Measurements from ENCODE around the gene KRTAP3-1.
"Not testable (repeated sequence)": the region's sequence is repeated elsewhere in the genome, so short reads cannot be mapped to it uniquely, and the experiment has no call there.

KRTAP3-1 gene

DNA sequence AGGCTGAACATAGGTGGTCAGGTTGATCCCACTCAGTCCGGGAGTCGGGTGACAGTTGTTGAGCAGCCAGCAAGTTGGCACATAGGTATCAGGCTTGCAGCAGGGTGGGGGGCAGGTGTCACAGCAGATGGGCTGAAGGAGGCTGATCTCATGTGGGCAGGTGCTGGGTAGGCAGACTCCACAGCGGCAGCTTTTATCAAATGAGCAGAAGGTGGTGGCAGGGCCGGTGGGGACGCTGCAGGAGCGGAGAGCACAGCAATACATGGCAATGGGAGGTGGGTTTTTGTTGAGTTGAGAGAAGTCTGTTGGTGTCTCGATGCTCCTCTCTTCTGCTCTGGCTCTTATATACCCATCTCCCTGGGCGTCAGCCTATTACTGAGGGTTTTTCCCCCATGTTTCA lies at the start of gene KRTAP3-1:
KRTAP3-1 (minus strand) TSS at position 318 of the 400 bp plus-strand sequence; CDS start at position 264, 54 bp downstream.
- no peak for DNase-seq

DNA sequence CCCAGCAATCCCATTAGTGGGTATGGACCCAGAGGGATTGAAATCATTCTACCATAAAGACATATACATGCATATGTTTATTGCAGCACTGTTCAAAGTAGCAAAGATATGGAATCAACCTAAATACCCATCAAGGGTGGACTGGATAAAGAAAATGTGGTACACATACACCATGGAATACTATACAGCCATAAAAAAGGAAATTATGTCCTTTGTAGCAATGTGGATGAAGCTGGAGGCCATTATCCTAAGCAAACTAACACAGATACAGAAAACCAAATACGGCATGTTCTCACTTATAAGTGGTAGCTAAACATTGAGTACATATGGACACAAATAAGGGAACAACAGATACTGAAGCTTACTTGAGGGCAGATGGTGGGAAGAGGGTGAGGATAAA lies 48.6 kb upstream of the KRTAP3-1 start:
- no peak for DNase-seq

DNA sequence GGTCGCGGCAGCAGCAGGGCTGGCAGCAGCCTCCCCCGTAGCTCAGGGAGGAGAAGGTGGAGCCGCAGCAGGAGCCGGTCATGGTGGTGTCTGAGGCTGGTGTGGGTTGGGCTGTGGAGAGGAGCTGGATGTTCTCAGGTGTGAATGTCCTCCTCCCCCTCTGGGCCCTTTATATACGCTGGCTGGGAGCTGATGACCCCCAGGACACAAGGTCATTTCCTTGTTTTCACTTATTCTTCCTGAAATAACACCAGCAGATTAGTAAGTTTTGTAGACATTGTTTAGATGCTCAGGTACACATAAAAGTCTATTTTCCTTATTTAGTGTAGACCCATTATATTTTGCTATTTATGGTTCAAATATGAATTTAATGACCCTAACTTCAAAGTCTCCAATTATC lies 46.2 kb upstream of the KRTAP3-1 start, which contains the start of gene KRTAP2-2:
KRTAP2-2 (minus strand) TSS at position 101 of the 400 bp plus-strand sequence; CDS start at position 82, 19 bp downstream.
- DNase-seq = not testable (repeated sequence)

DNA sequence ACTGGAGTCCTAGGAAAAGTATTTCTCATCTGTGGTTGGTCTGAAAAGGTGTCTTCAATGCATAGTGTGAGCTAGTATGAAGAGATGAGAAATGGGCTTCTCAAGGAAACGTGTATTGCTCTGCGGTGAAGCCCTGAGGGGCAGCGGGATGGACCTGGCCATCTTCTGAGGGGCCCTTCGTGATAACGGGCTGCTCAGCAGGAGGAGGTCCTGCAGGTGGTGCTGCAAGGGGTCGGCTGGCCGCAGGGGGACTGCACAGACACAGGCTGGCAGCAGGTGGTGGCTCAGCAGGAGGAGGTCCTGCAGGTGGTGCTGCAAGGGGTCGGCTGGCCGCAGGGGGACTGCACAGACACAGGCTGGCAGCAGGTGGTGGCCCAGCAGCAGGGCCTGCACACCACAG lies 45.6 kb upstream of the KRTAP3-1 start:
- not testable (repeated sequence) for DNase-seq

DNA sequence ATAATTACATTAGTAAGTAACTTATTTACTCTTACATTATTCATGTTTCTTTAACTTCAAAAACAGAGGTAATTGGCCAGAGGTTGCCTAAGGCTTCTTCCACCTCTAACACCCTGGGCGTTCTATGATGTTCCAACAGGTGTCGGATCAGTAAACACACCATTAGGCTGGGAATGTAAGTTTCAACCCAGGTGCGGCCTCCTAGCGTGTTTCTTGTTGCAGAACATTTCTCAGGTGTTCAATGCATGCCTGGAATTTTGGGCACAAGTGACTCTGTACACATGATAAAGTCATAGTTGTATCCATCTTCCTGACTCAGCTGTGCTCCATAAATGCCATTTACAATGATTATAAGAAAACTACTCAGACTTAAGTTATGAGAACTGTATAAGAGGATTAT lies 45.1 kb upstream of the KRTAP3-1 start:
- DNase-seq = no peak

DNA sequence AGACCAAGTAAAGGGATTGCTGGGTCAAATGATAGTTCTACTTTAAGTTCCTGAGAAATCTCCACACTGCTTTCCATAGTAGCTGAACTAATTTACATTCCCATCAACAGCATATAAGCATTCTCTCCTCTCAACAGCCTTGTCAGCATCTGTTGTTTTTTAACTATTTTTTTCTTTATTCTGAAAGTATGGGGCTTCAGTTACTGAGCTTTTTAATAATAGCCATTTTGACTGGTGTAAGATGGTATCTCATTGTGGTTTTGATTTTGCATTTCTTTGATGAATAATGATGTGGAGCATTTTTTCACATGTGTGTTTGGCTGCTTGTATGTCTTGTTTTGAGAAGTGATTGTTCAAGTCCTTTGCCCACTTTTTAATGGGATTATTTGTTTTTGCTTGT lies 43.6 kb upstream of the KRTAP3-1 start:
- no peak for DNase-seq

DNA sequence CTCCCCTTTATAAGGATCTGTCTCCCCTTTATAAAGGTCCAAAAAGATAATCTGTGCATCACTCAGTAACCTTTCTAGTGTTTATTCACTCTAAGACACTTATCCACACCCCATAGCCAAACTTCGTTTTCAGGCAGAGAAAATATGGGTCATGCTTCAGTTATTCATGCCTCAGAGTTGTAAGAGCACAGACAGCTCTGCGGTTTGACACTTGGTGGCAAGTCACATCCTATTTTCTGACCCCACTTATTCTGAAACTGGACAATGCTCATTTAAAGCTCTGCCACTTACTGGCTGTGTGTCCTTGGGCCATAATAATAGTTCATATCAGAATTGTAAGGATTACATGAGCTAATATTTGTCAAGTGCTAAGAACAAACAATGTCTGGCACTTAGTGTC lies 40.2 kb upstream of the KRTAP3-1 start:
- no peak for DNase-seq

DNA sequence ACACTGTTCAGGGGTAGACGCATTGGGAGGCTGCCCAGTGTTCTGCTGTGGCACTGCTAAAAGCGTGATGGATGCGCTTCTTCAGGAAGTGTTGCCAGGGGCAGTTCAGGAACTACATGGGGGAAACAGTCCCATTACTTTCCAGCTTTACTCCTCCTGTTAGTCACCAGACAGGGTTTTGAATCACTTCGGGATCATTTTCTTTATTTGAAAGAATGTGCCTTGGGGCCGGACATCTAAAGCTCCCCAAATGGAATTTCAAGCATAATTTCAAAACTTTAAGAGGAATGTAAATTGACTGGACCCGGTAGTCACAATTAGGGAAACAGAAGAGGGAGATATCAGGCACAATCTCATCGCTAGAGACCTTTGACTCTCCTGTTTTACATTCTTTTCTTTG lies 39.5 kb upstream of the KRTAP3-1 start:
- no peak for DNase-seq

DNA sequence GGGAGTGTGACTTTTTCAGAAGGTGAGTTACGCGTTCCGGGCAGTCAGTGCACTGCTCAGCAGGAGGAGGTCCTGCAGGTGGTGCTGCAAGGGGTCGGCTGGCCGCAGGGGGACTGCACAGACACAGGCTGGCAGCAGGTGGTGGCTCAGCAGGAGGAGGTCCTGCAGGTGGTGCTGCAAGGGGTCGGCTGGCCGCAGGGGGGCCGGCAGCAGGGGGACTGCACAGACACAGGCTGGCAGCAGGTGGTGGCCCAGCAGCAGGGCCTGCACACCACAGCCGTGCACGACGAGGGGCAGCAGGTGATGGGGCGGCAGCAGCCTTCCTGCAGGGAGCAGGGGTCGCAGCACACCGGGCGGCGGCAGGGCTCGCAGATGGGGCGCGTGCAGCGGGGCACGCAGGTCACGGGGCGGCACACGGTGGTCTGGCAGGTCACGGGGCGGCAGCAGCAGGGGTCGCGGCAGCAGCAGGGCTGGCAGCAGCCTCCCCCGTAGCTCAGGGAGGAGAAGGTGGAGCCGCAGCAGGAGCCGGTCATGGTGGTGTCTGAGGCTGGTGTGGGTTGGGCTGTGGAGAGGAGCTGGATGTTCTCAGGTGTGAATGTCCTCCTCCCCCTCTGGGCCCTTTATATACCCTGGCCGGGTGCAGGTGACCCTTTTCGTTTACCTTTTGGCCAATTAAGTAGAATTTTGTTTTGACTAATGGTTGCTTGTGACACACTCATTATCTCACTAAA lies 38.0 kb upstream of the KRTAP3-1 start, which contains the start of gene KRTAP2-1:
KRTAP2-1 (minus strand) TSS at position 582 of the 731 bp plus-strand sequence; CDS start at position 533, 49 bp downstream.
- not testable (repeated sequence) for DNase-seq

DNA sequence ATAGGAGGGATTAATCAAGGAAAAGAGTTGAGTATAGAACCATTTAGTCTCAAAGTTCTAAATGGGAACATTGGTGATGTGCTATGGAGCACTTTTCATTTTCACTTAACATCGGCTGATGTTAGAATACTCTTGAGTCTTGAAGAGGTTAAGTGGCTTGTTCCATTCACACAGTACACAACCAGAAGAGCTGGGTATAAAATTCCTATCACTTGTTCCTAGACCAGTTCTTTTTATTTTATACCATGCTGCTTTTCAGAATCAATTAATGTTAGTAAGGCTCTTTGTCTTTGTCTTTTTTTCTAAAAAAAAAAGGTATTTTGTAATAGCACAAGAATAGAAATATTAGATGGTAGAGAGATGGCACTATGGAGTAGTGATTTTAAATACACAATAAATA lies 34.0 kb upstream of the KRTAP3-1 start:
- no peak for DNase-seq

DNA sequence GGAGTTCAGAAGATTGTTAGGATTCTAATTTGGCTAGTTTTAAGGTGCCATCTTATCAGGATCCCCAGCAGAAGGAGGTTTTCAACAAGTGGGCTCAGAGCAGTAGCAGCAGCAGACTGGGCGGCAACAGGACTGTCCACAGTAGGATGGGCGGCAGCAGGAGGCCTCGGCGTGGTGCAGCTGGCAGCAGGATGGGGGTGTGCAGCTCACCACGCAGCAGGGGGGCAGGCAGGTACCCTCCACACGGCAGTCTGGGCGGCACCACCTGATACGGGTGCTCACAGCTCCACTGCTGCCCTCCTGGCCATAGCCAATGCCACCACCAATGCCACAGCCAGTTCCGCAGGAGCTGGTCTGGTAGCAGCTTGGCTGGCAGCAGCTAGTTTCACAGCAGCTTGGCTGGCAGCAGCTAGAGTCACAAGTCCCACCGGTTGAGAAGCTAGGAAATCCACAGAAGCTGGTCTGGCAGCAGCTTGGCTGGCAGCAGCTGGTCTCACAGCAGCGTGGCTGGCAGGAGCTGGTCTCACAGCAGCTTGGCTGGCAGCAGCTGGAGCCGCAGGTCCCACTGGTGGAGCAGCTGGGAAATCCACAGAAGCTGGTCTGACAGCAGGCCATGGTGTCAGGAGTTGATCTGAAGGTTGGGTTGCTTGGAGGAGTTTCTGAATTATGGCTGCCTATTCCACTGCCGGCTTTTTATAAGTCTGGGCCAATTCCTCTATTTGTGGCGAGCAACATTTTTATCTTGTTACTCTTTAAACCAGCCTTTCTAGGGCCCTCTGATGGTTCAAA lies 32.0 kb upstream of the KRTAP3-1 start, which contains the start of gene KRTAP1-1:
KRTAP1-1 (minus strand) TSS at position 668 of the 789 bp plus-strand sequence; CDS start at position 615, 53 bp downstream.
- not testable (repeated sequence) for DNase-seq

DNA sequence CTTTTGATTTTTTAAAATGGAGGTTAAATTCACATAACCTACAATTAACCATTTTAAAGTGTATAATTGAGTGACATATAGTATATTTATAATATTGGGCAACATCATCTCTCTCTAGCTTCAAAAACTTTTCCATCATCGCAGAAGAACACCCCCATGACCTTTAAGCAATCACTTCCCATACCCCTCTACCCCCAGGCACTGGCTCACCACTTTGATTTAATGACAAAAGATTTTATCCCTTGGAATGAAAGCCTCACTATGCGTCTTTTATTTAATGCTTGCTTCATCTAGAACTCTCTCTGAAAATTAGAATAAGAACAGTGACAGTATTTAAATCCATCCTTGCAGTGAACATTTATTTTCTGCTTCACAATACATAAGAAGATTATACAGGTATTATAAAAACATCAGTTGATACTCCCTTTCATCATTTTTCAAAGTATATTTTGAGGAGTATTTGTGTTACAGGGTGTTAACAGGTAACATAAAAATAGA lies 29.0 kb upstream of the KRTAP3-1 start:
- DNase-seq = no peak

DNA sequence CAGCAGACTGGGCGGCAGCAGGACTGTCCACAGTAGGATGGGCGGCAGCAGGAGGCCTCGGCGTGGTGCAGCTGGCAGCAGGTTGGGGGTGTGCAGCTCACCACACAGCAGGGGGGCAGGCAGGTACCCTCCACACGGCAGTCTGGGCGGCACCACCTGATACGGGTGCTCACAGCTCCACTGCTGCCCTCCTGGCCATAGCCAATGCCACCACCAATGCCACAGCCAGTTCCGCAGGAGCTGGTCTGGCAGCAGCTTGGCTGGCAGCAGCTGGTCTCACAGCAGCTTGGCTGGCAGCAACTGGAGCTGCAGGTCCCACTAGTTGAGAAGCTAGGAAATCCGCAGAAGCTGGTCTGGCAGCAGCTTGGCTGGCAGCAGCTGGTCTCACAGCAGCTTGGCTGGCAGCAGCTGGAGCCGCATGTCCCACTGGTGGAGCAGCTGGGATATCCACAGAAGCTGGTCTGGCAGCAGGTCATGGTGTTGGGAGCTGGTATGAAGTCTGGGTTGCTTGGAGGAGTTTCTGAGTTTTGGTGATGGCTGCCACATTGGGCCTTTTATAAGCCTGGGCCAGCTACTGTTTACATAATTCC lies 25.5 kb upstream of the KRTAP3-1 start, which contains the start of gene KRTAP1-3:
KRTAP1-3 (minus strand) TSS at position 529 of the 590 bp plus-strand sequence; CDS start at position 476, 53 bp downstream.
- DNase-seq = not testable (repeated sequence)

DNA sequence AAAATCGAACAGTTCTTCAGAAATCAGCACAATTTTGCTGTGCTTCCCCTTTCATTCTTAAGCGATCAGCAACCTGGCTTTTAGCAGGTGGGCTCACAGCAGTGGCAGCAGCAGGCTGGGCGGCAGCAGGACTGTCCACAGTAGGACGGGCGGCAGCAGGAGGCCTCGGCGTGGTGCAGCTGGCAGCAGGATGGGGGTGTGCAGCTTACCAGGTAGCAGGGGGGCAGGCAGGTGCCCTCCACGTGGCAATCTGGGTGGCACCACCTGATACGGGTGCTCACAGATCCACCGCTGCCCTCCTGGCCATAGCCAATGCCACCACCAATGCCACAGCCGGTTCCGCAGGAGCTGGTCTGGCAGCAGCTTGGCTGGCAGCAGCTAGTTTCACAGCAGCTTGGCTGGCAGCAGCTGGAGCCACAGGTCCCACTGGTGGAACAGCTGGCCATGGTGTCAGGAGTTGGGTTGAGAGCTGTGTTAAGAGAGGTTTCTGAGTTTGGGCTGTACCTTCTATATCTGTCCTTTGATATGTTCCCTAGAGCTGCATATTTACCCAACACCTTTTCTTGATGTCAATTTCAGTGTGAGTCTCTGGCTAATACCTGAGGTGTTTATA lies 20.8 kb upstream of the KRTAP3-1 start, which contains the start of gene KRTAP1-4:
KRTAP1-4 (minus strand) TSS at position 563 of the 613 bp plus-strand sequence; CDS start at position 446, 117 bp downstream.
- no peak for DNase-seq

DNA sequence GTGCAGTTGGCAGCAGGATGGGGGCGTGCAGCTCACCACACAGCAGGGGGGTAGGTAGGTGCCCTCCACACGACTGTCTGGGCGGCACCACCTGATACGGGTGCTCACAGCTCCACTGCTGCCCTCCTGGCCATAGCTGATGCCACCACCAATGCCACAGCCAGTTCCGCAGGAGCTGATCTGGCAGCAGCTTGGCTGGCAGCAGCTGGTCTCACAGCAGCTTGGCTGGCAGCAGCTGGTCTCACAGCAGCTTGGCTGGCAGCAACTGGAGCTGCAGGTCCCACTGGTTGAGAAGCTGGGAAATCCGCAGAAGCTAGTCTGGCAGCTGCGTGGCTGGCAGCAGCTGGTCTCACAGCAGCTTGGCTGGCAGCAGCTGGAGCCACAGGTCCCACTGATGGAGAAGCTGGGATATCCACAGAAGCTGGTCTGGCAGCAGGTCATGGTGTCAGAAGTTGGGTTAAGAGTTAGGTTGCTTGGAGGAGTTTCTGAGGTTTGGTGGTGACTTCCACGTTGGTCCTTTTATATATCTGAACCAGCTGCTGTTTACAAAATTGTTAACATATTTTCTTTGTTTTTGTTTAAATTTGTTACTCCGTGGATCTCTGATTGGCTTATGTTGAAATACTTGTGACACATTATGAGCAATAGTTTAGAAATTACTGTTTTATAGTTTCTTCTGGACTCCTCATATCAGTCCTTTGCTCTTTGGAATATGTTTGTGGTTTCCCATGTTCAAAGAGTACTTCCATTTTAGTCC lies 18.0 kb upstream of the KRTAP3-1 start, which contains the start of gene KRTAP1-5:
KRTAP1-5 (minus strand) TSS at position 494 of the 757 bp plus-strand sequence; CDS start at position 441, 53 bp downstream.
- no peak for DNase-seq

DNA sequence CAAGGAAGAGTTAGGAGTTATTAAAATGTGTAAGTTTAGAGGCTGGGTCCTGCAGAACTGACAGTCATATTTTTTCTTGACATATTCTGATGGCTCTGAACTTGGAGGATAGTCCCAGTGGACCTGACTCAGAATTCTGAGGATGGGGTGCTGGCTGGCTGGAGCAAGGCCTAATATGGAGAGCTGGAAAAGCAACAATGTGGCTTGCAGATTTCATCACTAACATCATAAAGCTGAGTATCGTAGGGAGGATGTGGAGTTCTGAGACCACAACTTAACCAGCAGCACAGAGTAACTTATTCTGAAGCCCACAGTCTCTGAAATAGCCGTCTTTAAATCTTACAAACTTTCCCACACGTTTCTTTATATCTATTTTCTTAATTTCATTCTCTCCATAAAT lies 15.8 kb upstream of the KRTAP3-1 start:
- no peak for DNase-seq

DNA sequence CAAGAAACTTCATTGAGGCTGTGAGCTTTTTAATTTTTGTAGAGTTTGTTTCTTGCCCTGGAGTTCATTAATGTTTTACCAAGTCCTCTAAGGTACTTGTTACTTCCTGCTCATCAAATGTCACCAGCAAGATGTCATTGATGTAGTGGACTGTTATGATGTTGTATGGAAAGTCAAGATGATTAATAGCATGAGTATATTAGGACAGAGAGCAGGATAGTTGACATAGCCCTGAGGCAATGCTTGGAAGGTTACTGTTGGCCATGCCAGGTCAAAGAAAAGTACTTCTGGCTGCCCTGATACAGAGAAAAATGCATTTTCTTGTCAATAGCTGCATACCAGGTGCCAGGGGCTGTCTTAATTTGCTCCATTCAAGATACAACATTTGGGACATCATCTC lies 11.4 kb upstream of the KRTAP3-1 start:
- no peak for DNase-seq

DNA sequence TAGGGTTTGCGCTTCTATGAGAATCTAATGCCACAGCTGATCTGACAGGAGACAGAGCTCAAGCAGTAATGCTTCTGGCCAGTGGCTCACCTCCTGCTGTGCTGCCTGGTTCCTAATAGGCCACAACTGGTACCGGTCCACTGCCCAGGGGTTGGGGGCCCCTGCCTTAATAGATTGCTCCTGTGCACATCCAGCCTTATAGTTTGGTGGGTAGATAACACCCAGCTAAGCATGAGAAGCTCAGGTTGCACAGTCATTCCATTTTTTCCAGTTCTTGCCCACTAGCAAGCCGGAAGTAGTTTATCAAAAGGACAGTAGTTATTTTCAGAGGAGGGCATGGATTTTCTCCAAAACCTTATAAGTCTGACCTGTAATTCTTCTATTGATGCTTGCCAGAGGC lies 10.5 kb upstream of the KRTAP3-1 start:
- DNase-seq = no peak

DNA sequence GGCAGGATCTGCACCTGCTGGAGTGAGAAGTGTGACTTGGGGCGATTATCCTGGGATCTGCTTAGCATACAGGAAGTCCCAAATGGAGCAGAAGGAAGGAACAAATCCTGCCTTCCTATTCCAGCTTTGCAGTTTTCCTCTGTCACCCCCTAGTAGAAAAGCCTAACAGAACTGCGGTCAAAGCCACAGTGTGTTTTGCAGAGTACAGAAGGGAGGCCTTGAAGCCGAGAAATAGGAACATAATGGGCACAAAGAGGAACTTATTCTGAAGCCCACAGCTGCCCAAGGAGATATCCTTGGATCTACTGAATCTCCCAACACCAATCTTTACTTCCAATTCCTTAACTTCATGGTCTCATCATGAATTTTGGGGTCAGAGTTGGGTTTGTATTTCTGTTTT lies 9.6 kb upstream of the KRTAP3-1 start:
- DNase-seq = no peak

DNA sequence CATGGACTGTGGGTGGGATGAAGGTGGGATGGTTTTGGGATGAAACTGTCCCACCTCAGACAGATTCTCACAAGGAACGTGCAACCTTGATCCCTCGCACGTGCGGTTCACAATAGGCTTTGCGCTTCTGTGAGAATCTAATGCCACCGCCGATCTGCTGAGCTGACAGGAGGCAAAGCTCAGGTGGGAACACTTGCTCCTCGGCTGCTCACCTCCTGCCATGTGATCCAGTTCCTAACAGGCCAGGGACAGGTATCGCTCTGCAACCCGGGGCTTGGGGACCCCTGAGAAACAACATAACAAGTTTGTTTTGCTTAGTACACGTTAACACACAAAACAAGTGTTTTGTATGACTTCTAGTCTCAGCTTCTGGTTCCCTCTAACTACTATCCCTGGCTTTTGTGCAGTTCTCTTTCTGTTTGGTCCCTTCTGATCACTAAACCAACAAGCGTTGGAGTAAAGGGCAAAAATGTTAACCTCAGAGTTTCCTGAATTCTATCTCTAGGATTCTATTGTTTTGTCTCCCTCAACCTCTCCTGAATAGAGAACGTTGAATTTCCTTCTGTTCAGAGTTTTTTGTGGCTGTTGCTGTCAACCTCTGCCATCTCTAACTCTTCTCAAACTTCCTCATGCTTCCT lies 7.8 kb upstream of the KRTAP3-1 start:
- no peak for DNase-seq

DNA sequence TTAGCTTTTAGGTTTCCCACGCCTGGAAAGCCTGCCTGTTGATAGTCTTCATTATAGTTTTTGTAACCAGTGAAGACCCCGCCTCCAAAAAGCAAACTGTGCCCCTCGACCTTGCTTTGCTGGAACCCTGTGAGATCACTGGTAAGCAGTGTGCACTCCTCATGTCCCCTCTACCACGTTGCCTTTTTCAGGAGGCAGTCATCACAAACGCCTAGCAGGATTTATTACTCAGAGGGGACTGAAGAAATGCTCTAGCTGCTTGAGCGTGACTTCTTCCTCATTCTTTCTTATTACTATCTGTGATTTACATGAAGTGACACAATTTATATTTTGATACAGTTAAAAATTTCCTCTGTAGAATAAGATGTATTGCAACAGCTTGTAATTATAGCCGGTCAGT lies 6.5 kb upstream of the KRTAP3-1 start:
- no peak for DNase-seq
